SJSA1 (cell line): ENCODE data around the gene HAVCR1. TPM values are rescaled to one million over a fixed set of nuclear protein-coding genes. Genes with fewer than 3 reads are reported as not detected.
"Not testable (repeated sequence)": the region's sequence is repeated elsewhere in the genome, so short reads cannot be mapped to it uniquely, and the experiment has no call there.

Source experiments
- DNase-seq, 2 experiments: peaks; one replicate each; pipeline ENCODE4 v3.0.0-alpha.2; 2015 to 2020; ENCODE audit warnings: low spot score in 2 of 2, low read depth in 1 of 2
- H3K27ac ChIP-seq: fragments of 250-450 bp; sonication (Bioruptor Pico); 2 replicates; pipeline ENCODE4 v1.5.1; 2020; ENCODE audit warnings: mild to moderate bottlenecking, moderate library complexity
- H3K27me3 ChIP-seq: fragments of 250-450 bp; sonication (Bioruptor Pico); replicated peaks from 2 replicates; pipeline ENCODE4 v1.5.1; 2020; ENCODE audit warnings: mild to moderate bottlenecking, moderate library complexity
- H3K36me3 ChIP-seq: fragments of 250-450 bp; sonication (Bioruptor Pico); 2 replicates; pipeline ENCODE4 v1.5.1; 2020; ENCODE audit warnings: mild to moderate bottlenecking
- H3K4me1 ChIP-seq: fragments of 250-450 bp; sonication (Bioruptor Pico); replicated peaks from 2 replicates; pipeline ENCODE4 v1.6.1; 2021; ENCODE audit warnings: mild to moderate bottlenecking
- H3K4me3 ChIP-seq: fragments of 250-450 bp; sonication (Bioruptor Pico); 2 replicates; pipeline ENCODE4 v1.5.1; 2020; ENCODE audit warnings: mild to moderate bottlenecking
- H3K9me3 ChIP-seq: fragments of 250-450 bp; sonication (Bioruptor Pico); replicated peaks from 2 replicates; pipeline ENCODE4 v1.5.1; 2020; ENCODE audit warnings: mild to moderate bottlenecking
- total RNA-seq: library from RNA; depleted of rRNA; stranded (reverse); fragments of >200 nt; shearing (Covaris generic); gene quantifications from 2 replicates; pipeline ENCODE4 v1.2.3, GENCODE V29; 2014

Gene HAVCR1
- total RNA-seq, 1 experiment from 2014 or later: not detected

DNA sequence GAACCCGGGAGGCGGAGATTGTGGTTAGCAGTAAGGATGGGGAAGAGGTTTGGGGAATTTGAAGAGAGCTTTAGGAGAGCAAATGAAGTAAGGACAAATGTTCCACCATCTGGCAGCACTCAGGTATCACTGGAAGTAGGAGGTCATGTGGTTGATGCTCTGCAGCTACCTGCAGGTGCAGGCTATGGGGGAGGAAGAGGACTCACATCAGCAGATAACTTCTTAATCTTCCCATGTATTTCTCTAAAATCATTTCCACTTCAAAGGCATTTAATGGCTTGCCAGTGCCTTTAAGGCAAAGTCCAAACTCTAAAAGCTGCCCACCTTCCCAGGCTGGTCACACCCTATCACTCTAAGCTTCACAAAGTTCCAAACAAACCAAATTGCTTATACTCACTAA is 8.1 kb upstream of the HAVCR1 start:
- no peak overlapping the region for H3K4me3 ChIP-seq
- DNase-seq: no peak
- H3K4me1 ChIP-seq: no peaks in the 10 kb centered on the region

DNA sequence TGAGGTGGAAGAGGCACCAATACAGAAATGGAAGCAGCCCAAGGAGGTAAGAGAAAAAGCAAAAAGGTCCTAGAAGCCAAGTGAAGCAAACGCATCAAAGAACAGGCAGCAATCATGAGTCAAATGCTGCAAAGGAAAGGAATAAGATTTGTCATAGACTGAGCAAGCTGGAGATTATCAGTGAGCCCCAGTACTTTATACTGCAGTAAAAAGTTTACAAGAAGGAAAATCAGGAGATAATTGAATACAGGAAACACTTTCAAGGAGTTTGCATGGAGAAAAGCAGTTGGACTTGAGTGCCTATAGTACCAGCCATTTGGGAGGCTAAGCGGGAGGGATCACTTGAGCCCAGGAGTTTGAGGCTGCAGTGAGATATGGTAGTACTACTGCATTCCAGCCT is 7.2 kb upstream of the HAVCR1 start:
- no peaks in the 10 kb centered on the region for H3K27me3 ChIP-seq
- no peak for DNase-seq
- H3K9me3 ChIP-seq: no peaks in the 10 kb centered on the region
- H3K4me3 ChIP-seq: no peak overlapping the region
- no peak overlapping the region for H3K27ac ChIP-seq
- no peaks in the 10 kb centered on the region for H3K36me3 ChIP-seq
- no peaks in the 10 kb centered on the region for H3K4me1 ChIP-seq

More for the DNA sequence above, 8.1 kb upstream of the HAVCR1 start:
- no peaks in the 10 kb centered on the region for H3K9me3 ChIP-seq
- H3K36me3 ChIP-seq: no peaks in the 10 kb centered on the region
- H3K27ac ChIP-seq: no peak overlapping the region
- H3K27me3 ChIP-seq: no peaks in the 10 kb centered on the region

DNA sequence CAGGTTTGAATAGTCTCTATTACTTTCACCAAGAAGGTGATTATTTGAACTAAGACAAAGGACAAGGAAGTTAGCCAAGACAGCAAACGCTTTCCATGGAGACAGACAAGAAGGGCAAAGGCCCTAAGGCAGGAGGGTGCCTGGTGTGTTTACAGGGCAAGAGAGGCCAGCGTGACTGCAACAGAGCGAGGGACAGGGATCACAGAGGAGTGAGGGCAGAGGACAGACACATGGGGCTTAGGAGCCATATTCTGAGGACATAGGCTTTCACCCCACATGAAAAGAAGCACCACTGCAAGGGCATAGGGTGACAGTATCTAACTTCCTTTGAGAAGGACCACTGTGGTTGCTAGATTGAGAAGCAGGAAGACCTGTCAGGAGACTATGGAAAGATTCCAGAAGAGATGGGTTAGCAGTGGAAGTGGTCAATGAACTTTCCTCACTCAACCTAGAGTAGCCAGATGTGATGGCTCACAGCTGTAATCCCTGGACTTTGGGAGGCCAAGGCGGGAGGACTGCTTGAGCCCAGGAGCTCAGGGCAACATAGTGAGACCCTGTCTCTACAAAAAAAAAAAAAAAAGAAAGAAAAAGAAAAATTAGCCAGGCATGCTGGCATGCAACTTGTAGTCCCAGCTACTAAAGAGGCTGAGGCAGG is 5.0 kb upstream of the HAVCR1 start:
- H3K27ac ChIP-seq: no peak overlapping the region
- no peaks in the 10 kb centered on the region for H3K4me1 ChIP-seq
- H3K27me3 ChIP-seq: no peaks in the 10 kb centered on the region
- DNase-seq: no peak
- no peaks in the 10 kb centered on the region for H3K36me3 ChIP-seq
- no peak overlapping the region for H3K4me3 ChIP-seq
- no peaks in the 10 kb centered on the region for H3K9me3 ChIP-seq

DNA sequence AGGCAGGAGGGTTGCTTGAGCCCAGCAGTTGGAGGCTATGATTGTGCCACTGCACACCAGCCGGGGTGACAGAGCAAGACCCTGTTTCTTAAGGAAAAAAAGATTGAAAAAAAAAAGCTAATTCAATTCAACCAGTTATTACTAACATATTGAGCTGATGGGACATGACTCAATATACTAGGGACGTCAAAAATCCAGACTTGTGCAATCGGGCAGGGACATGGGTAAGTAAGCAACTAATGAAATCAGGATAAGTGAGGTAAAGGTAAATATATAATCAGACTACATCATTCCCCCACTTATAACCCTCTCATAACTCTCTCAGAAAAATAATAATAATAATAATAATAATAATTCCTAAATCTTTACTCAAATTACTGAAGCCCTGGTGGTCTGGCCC is 975 bp upstream of the HAVCR1 start:
- H3K4me3 ChIP-seq: no peak overlapping the region
- no peaks in the 10 kb centered on the region for H3K9me3 ChIP-seq
- H3K4me1 ChIP-seq: no peaks in the 10 kb centered on the region
- no peaks in the 10 kb centered on the region for H3K27me3 ChIP-seq
- no peaks in the 10 kb centered on the region for H3K36me3 ChIP-seq
- H3K27ac ChIP-seq: no peak overlapping the region
- no peak for DNase-seq

DNA sequence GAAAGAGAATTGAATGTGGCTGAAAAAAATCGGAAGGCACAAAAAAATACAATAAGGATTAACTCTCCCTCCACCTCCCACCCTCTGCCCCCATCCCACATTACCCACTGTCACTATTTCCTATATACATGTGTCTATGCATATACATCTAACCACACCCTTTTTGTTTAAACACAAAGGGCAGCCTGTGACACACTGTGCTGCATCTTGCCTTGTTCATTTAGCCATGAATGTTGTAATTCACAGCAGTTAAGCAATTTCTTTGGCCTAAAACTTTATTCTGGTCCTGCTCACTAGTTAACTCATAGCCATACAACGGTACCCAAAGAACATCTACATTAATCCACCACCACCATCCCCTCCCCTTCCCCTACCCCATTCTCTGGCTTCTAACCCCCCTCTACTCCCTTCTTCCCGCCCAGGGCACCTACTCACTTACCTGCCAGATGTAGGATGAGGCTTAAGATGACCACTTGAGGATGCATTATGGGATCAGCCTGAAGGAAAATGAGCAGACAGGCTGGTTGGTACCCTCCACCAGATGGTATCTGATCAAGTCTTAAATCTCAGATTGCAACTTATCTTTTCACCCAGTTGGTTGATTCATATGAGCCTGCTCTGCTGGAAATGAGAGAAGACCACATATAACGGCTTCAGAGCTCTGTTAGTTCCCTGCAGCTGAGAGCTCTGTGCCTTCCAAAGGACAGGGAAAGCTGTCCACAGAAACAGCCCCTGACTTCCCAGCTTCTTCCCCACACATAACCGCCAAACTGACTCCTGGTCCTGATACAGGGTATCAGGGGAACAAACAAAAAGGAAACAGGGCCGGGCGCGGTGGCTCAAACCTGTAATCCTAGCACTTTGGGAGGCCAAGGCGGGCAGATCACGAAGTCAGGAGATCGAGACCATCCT is 1.2 kb downstream of the HAVCR1 start:
- Histone ChIP-seq H3K9me3 (no peaks in the 10 kb centered on the region), H3K27me3 (no peaks in the 10 kb centered on the region), H3K4me1 (no peaks in the 10 kb centered on the region), H3K4me3 (no peak overlapping the region), H3K36me3 (no peaks in the 10 kb centered on the region), H3K27ac (no peak overlapping the region)
- no peak for DNase-seq

DNA sequence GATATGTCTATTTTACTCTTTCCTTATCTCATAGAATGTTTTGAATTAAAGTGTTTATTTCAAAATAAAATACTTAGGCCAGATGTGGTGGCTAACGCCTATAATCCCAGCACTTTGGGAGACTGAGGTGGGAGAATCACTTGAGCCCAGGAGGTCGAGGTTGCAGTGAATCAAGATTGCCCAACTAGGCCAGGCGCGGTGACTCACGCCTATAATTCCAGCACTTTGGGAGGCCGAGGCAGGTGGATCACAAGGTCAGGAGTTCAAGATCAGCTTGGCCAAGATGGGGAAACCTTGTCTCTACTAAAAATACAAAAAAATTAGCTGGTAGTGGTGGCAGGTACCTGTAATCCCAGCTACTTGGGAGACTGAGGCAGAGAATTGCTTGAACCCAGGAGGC is 2.1 kb downstream of the HAVCR1 start:
- H3K36me3 ChIP-seq, H3K4me1 ChIP-seq, H3K9me3 ChIP-seq, H3K4me3 ChIP-seq, H3K27ac ChIP-seq, DNase-seq, H3K27me3 ChIP-seq: not testable (repeated sequence)

DNA sequence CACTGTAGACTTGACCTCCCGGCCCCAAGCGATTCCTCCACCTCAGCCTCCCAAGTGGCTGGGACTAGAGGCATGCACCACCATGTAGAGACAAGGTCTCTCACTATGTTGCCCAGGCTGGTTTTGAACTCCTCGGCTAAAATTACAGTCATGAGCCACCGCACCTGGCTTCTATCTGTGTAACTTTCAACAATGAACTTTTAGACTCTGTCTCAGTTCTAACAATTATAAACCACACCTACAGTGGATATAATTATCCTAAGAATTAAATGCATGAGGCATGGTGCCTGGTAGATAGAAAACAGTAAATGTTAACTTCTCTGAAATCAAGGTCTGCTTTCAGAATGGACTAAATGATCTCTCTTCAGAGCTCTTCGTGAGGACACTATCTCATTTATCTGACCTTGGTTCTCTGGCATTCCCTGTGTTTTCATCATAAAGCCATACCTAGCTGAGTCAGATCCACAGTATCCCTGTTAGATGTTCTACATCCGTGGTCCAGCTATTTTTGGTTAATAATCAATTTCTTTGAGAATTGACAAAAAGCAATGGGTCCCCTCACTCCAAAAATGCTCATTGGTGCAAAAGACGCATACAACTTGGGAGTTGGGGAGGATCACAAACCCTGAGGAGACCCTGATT is 7.2 kb downstream of the HAVCR1 start:
- Histone ChIP-seq H3K27me3 (0 out of 2 replicates have a peak, but pooled peaks cover 2% of the 10 kb centered on the region), H3K27ac (no peak overlapping the region), H3K4me3 (no peak overlapping the region), H3K9me3 (0 out of 2 replicates have a peak, but pooled peaks cover 2% of the 10 kb centered on the region), H3K4me1 (no peaks in the 10 kb centered on the region), H3K36me3 (no peaks in the 10 kb centered on the region)
- no peak for DNase-seq

DNA sequence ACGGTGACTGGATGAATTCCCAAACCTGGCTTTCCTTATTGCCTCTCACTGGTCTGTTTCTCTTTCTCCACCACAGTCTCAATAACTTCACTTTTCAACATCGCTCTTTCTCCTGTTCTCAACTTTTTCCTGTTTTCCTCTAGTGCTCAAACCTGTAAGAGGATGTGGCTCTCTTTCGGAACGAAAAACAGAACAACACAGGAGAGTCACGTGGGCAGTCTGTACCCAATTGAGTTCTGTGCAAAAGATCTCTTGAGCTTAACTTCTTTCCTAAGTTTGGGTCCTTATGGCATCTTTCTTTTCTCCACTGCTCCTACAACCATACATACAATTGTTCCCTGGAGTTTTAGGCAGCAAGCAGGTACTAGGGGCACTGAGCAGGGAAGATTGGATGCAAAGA is 8.9 kb downstream of the HAVCR1 start:
- Histone ChIP-seq H3K27me3 (0 out of 2 replicates have a peak, but pooled peaks cover 2% of the 10 kb centered on the region), H3K4me1 (no peaks in the 10 kb centered on the region), H3K27ac (no peak overlapping the region), H3K9me3 (0 out of 2 replicates have a peak, but pooled peaks cover 2% of the 10 kb centered on the region), H3K36me3 (no peaks in the 10 kb centered on the region), H3K4me3 (no peak overlapping the region)
- no peak for DNase-seq

DNA sequence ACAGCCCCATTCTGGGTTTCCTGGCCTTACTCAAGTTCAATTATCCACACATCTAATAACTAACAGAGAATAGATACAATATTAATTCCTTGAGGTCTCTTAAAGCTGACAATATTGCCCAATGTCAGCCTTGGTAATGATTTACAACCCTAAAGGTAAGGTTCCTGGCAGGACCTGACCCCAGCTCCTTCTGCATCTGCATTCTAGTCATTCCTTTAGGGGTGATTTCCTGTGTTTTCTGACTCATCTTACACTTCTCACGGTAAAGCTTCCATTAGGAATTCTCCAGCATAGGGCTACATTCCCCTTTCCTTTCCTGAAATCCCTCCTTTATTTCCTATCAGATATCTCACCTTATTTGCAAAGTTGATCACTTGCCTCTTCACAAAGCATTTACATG is 9.3 kb downstream of the HAVCR1 start:
- Histone ChIP-seq H3K4me3 (no peak overlapping the region), H3K4me1 (no peaks in the 10 kb centered on the region), H3K27ac (no peak overlapping the region), H3K36me3 (no peaks in the 10 kb centered on the region), H3K9me3 (0 out of 2 replicates have a peak, but pooled peaks cover 2% of the 10 kb centered on the region), H3K27me3 (0 out of 2 replicates have a peak, but pooled peaks cover 2% of the 10 kb centered on the region)
- DNase-seq: no peak

DNA sequence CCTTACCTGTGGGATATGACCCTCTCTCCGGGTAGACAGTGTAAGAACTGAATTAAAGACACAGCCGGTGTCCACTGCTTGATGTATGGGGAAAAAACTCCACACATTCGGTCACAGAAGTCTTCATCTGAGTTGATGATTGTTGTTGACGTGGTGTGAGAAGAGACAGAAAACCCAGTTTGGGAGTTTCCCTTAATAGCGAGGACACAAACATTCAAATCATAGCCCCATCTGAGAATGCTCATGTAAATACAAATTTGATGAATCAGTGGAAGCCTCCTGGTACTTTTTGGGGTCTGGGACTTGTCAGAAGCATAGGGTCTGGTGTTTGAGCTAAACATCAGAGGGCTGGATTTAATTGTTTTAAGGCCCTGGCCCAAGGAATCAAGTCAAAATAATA is 11.0 kb downstream of the HAVCR1 start:
- Histone ChIP-seq H3K27me3 (0 out of 2 replicates have a peak, but pooled peaks cover 2% of the 10 kb centered on the region), H3K36me3 (no peaks in the 10 kb centered on the region), H3K4me1 (no peaks in the 10 kb centered on the region), H3K4me3 (no peak overlapping the region), H3K9me3 (0 out of 2 replicates have a peak, but pooled peaks cover 2% of the 10 kb centered on the region), H3K27ac (no peak overlapping the region)
- no peak for DNase-seq

DNA sequence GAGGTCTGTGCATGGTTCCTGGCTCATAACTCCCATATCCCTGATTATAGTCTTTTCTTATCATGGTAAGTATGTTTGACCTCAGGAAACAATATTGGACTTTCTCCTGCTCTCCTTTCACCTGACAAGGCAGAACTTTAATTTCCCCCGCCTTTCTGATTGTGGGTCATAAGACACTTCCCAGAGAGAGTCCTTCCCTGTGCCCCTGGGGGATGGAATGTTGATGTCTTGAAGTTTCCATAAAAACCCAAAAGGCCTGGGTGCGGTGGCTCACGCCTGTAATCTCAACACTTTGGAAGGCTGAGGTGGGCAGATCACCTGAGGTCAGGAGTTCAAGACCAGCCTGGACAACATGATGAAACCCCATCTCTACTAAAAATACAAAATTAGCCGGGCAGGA is 11.9 kb downstream of the HAVCR1 start:
- H3K27ac ChIP-seq, H3K9me3 ChIP-seq, H3K4me3 ChIP-seq, H3K36me3 ChIP-seq, H3K4me1 ChIP-seq, H3K27me3 ChIP-seq, DNase-seq: not testable (repeated sequence)

DNA sequence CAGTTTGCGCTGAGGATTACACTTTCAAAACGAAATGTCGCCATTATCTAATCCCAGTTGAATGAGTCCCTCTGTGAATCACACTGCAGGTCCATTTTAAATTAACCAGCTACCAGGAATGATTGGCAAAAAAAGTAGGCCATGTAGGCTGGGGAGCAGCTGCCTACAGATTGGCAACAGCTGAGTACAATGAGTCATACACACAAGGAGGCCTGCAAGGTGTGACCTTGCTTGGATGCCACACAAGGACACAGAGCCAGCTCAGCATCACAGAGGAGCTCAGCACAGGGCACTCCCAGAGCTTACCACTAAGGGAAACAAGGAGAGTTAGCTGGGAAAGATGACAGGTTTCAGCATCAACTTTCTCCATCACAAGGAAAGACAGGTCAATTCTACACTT is 12.9 kb downstream of the HAVCR1 start:
- no peak for DNase-seq
- no peaks in the 10 kb centered on the region for H3K4me1 ChIP-seq
- H3K27ac ChIP-seq: no peak overlapping the region
- H3K27me3 ChIP-seq: 0 out of 2 replicates have a peak, but pooled peaks cover 2% of the 10 kb centered on the region
- H3K9me3 ChIP-seq: 0 out of 2 replicates have a peak, but pooled peaks cover 2% of the 10 kb centered on the region
- H3K4me3 ChIP-seq: no peak overlapping the region
- H3K36me3 ChIP-seq: no peaks in the 10 kb centered on the region

DNA sequence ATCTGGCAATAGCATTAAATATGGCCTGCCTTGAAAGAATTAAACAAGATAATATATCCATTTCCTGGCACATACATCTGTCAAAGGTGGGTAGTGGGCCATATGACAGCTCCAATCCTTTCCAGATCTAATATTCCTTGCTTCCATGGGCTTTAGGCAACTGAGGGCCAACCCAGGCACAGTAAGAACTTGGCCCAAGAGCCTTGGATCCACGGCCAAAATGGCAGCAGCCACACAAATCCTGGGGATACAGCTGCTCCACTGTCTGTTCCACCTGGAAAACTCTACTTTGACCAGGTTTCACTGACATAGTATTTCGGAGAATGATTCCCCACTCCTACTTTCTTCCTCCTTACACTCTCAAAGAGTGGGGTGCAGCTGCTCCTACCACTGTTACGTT is 13.3 kb downstream of the HAVCR1 start:
- DNase-seq: no peak
- 0 out of 2 replicates have a peak, but pooled peaks cover 2% of the 10 kb centered on the region for H3K27me3 ChIP-seq

More for the DNA sequence above, 13.3 kb downstream of the HAVCR1 start:
- Histone ChIP-seq H3K9me3 (0 out of 2 replicates have a peak, but pooled peaks cover 2% of the 10 kb centered on the region), H3K27ac (no peak overlapping the region), H3K36me3 (no peaks in the 10 kb centered on the region), H3K4me1 (no peaks in the 10 kb centered on the region), H3K4me3 (no peak overlapping the region)
